GM10248 (cell line): Measurements from ENCODE around the gene PPM1B.

Experiments used
- CTCF ChIA-PET: fragments of 300-600 bp; sonication (Branson Sonifier 250); formaldehyde crosslinking; extraction: SDS; loops from one replicate; lab custom pipeline; 2021; ENCODE audit warnings: antibody characterized with exemption; lab: Yijun Ruan, JAX
- POLR2A ChIA-PET: fragments of 350-650 bp; sonication (Branson Sonifier 250); formaldehyde crosslinking; extraction: SDS; loops from one replicate; lab custom pipeline; 2020; ENCODE audit warnings: antibody characterized with exemption; lab: Yijun Ruan, JAX
- DNase-seq: peaks from one replicate; pipeline ENCODE4 v3.0.0; 2012; ENCODE audit errors: extremely low spot score
- TF ChIP-seq, protein P1 (sequence below): IDR thresholded peaks from 2 replicates; pipeline ENCODE4 v1.5.1; 2012; ENCODE audit warnings: mild to moderate bottlenecking, low read depth; ENCODE audit errors: extremely low read depth, missing control alignments, control extremely low read depth

Gene PPM1B

DNA sequence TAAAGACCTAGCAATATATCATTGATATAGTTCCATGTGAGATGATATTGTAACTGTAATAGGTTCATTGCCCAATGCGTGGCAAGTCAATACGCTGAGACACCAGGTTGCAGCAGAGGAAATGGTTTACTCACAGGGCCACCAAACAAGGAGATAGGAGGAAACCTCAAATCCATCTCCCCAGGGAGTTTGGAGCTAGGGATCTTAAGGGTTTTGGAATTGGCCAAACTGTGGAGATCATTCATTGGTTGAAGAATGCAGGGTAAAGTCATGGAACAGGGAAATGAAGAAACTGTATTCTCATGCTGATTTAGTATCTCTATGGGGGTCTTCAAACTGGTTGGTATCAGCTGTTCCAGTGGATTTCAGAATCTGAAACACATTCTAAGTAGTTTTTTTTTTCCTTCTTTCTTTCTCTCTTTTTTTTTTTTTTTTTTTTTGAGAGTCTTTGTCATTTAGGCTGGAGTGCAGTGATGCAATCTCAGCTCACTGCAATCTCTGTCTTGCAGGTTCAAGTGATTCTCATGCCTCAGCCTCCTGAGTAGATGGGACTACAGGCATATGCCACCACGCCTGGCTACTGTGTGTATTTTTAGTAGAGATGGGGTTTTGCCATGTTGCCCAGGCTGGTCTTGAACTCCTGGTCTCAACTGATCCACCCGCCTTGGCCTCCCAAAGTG is 30.7 kb upstream of the PPM1B start:
- TF ChIP-seq, protein P1, sequence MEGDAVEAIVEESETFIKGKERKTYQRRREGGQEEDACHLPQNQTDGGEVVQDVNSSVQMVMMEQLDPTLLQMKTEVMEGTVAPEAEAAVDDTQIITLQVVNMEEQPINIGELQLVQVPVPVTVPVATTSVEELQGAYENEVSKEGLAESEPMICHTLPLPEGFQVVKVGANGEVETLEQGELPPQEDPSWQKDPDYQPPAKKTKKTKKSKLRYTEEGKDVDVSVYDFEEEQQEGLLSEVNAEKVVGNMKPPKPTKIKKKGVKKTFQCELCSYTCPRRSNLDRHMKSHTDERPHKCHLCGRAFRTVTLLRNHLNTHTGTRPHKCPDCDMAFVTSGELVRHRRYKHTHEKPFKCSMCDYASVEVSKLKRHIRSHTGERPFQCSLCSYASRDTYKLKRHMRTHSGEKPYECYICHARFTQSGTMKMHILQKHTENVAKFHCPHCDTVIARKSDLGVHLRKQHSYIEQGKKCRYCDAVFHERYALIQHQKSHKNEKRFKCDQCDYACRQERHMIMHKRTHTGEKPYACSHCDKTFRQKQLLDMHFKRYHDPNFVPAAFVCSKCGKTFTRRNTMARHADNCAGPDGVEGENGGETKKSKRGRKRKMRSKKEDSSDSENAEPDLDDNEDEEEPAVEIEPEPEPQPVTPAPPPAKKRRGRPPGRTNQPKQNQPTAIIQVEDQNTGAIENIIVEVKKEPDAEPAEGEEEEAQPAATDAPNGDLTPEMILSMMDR = no peak
- POLR2A ChIA-PET = no interaction called here
- DNase-seq = no peak
- CTCF ChIA-PET = no interaction called here

DNA sequence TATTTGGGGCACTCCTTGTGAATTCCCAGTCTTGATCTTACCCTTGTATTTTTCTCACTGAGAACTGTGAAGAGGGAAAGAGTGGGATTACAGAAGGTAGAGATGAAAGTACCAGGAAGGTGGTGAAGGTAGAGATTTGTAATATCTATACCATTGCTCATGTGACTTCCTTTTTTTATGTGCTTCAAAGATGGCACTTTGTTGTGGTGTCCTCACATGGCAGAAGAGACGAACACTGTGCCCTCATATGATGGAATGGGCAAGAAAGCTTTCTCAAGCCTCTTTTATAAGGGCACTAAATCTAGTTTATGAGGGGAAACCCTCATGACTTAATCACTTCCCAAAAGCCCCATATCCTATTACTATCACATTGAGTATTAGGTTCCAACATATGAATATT is 28.9 kb upstream of the PPM1B start:
- CTCF ChIA-PET = no interaction called here
- no peak for DNase-seq
- POLR2A ChIA-PET = no interaction called here
- TF ChIP-seq, protein P1 = no peak

DNA sequence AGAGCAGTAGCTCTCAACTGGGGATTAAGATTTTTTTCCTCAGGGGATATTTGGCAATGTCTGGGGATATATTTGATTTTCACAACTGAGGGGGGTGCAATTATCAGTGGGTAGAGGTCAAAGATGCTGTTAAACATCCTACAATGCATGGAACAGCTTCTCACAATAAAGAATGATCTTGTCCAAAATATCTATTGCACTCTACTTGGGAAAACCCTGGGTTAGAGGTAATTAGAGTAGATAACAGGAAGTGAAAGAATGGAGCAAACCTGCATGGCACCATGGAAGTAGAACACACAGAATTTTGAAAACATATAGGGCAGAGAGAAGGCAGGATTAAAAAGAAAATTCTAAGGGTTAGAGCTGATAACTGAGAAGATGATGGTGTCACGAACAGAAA is 26.4 kb upstream of the PPM1B start:
- ChIA-PET CTCF (interaction anchor here (1.1 to 1.3 kb wide), 2 partner anchors 8 to 98 kb away, joined by 4 to 6 read pairs; no protein-coding TSS in a partner anchor), POLR2A (no interaction called here)
- TF ChIP-seq, protein P1 = no peak
- DNase-seq = no peak

DNA sequence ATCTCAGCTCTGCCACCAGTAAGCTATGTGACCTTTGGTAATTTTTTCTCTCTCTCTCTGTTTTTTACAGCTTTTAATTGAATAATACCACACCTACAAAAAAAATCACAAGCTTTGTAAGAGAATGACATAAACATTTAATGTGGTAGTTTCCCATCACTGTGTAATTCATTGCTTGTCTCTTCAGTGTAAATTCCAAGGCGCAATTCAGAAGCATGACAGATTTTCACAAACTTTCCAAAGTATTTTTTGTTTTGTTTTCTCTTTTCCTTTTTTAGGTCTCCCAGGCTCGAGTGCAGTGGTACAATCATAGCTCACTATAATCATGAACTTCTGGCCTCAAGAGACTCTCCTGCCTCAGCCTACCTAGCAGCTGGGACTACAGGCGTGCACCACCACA is 25.0 kb upstream of the PPM1B start:
- TF ChIP-seq, protein P1 = no peak
- CTCF ChIA-PET = no interaction called here
- POLR2A ChIA-PET = no interaction called here
- no peak for DNase-seq

DNA sequence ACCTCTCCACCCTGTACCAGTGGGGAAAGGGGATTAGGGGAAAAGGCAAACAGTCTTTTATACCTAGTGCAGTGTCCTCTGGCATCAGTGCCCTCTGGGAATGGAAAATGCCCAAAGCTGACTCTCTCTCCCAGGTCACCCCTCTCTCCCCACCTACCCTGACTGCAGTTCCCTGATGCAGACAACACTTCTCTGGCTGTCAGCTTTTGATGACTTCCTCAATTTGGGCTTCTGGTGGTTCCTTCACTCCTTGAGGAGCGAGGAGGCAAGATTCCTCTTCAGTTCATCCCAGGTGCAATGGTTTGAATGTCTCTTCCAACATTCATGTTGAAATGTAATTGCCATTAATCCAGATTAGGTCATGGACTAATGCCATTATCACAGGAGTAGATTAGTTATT is 19.7 kb upstream of the PPM1B start:
- no peak for DNase-seq
- ChIA-PET CTCF (interaction anchor here (1.5 kb wide), 1 partner anchor 105 kb away, joined by 4 read pairs; no protein-coding TSS in a partner anchor), POLR2A (no interaction called here)
- TF ChIP-seq, protein P1 = no peak

DNA sequence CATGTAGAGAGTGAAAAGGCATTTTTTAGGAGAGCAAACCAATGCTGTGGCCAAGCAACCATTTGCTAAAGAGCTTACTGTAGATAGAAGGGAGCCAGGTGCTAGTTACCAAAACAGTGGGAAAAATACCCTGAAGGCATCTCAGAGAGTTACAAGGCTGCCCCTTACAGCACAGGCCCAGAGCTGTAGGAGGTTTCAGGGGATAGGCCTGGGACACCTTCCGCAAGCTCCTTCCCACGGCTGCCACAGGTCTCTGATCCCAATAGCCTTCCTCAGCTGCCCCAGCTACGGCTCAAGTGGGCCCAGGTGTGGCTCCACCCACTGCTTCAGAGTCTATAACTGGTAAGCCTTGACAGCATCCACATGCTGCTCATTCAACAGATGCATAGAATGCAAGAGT is 18.2 kb upstream of the PPM1B start:
- DNase-seq = no peak
- TF ChIP-seq, protein P1 = no peak
- ChIA-PET CTCF (interaction anchor here (1.8 kb wide), 1 partner anchor 9 kb away, joined by 6 read pairs; no protein-coding TSS in a partner anchor), POLR2A (no interaction called here)
